Body of pancreas (tissue), 4 donors: Measurements from ENCODE around the gene MOGAT1.

Experiments
- POLR2A ChIP-seq, 3 donors: fragments of 450-650 bp; IDR thresholded peaks; one replicate each; pipeline ENCODE4 v1.6.1; 2016; ENCODE audit warnings: antibody characterized with exemption in 3 of 3, mild to moderate bottlenecking in 2 of 3
- TF ChIP-seq, protein P1 (sequence below), 7 experiments: fragments of 450-650 bp in 4 of 7; fragments of 200-600 bp in 3 of 7; sonication (generic) in 3 of 7; IDR thresholded peaks; one replicate each; pipeline ENCODE4 v1.5.1; 2016 to 2019; ENCODE audit warnings: antibody characterized with exemption in 7 of 7

DNA sequence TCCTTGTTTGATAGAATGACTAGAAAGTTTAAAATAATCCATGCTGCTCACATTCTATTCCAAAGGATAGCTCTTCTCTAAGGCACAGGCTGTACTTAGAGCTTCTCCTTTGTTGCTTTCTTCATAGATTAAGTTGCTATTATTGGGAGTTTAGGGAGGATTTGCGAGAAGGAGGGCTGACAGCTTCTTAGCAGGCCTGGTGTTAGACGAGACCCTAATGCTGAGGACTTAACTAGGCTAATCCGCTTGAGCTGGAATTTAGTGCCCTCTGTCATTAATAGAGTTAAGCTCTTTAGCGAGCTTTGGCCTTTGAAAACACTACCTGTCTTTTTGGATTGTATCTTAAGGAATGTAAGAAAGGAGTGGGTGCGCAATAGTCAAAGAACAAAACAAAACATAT, 81.3 kb downstream of the MOGAT1 start:
- TF ChIP-seq, protein P1, sequence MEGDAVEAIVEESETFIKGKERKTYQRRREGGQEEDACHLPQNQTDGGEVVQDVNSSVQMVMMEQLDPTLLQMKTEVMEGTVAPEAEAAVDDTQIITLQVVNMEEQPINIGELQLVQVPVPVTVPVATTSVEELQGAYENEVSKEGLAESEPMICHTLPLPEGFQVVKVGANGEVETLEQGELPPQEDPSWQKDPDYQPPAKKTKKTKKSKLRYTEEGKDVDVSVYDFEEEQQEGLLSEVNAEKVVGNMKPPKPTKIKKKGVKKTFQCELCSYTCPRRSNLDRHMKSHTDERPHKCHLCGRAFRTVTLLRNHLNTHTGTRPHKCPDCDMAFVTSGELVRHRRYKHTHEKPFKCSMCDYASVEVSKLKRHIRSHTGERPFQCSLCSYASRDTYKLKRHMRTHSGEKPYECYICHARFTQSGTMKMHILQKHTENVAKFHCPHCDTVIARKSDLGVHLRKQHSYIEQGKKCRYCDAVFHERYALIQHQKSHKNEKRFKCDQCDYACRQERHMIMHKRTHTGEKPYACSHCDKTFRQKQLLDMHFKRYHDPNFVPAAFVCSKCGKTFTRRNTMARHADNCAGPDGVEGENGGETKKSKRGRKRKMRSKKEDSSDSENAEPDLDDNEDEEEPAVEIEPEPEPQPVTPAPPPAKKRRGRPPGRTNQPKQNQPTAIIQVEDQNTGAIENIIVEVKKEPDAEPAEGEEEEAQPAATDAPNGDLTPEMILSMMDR (IDR thresholded peaks at IDR 0.05): no peak
- TF ChIP-seq POLR2A (IDR thresholded peaks at IDR 0.05): no peak
